Putamen (tissue), 1 donor: Measurements from ENCODE around the gene UFL1.

ENCODE experiments used
- DNase-seq: peaks from one replicate; pipeline ENCODE4 v3.0.0-alpha.2; 2016; ENCODE audit warnings: low spot score

The UFL1 gene

DNA sequence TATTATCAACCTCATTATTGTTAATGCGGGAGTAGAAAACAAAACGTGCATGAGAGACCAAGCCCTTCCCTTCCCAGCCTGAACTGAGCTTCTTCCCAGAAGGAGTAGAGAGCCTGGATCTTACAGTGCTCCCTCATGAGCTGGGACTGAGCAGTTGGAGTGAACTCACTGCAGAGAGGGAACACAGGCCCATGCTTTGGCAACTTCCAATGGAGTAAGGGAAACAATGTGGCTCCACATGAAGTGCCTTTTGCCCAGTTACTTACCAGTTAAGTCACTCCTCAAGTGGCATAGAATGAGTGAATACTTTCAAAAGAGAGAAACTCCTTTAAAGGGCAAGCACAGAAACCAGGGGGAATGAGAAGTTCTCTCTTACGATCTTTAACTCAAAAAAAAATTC lies 53.8 kb downstream of the UFL1 start:
- DNase-seq, result no peak

DNA sequence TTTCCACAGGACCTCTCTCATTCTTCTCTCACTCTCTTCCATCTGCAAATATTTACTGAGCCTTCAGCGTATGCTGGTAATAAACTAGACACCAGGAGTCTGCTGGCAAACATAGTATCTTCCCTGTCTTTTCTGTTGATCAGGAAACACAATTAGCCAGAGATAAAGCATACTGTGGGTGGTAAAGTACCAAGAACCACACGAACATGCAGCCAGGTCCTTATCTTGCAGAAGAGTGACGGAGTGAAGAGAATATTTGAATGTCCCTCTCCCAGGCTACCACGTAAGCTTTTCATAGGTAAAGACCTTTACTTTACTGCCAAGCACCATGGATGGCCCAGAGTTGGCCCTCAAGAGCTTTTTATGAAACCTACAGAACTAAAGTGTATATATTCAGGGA lies 54.6 kb downstream of the UFL1 start:
- no peak for DNase-seq

DNA sequence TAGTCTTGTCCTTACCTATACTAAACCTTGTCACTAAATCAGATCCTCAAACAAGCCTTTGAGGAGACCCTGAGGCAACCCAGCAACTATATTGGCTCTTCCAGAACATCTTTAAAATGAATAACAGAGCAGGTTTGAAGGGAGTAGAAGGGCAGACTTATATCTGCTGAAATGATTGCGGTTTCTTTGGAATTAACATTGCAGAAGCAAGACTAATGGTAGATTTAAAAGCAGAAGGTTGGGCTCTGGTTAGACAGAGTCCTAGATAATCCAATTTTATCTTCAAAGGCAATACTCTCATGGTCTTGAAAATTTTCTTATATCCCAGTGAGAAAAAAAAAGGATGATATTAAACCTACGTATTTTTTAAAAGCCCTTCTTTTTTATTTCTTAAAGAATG lies 60.4 kb downstream of the UFL1 start:
- DNase-seq, result no peak

DNA sequence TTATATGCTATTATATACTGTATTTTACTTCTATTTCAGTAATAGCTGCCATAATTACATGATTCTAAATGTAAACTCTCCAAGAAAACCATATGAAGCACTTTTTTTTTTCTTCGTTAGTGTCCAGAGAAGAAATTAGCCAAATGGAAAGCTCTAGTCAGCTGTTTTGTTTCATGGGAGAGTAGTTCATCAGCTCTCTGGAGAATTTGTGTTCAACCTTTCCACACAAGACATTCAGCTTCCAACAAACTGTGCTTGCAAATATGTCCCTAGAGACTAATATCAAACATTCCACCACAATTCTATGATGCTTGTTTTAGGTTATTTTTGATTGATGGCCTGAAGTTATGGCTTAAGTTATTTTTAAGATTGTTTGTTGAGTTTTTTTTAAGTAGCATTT lies 60.8 kb downstream of the UFL1 start:
- DNase-seq, result no peak

DNA sequence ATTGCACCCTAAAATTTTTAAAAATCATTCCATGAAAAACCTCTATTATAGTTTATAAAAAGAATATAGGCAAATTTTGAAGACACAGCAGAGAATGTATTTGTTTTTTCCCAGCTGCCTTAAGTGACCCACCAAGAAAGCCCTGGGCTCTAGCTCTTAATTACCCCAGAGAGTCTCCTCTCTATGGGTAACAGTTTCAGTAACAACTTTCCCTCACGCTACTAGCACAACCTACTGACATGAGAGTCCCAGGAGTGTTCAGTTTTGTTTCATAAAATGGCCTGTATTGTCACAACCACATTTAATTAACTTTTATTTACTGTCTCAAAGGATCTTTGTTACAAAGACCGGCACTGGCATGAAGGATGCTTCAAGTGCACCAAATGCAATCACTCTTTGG lies 82.8 kb downstream of the UFL1 start:
- DNase-seq, result no peak
